Cardiac fibroblast (primary cell): Measurements from ENCODE around the gene TMEM161A.
"Not testable (repeated sequence)": the region's sequence is repeated elsewhere in the genome, so short reads cannot be mapped to it uniquely, and the experiment has no call there.

Source experiments
- DNase-seq, 2 donors: peaks; one replicate each; pipeline versions ENCODE4 v3.0.0 to v3.0.0-alpha.2; 2010; ENCODE audit warnings: low read depth in 2 of 2
- H3K4me3 ChIP-seq, 2 donors: replicated peaks in 1 of 2; 1 replicate in 1 of 2; 2 replicates in 1 of 2; pipeline ENCODE4 v1.5.1; 2011; ENCODE audit warnings: low read depth in 2 of 2, low read length in 2 of 2, mild to moderate bottlenecking in 2 of 2, moderate library complexity in 1 of 2
- TF ChIP-seq, protein P1 (sequence below): IDR thresholded peaks from one replicate; pipeline ENCODE4 v1.5.1; 2011; ENCODE audit warnings: low read depth, mild to moderate bottlenecking, low read length, inconsistent platforms

The TMEM161A gene

DNA sequence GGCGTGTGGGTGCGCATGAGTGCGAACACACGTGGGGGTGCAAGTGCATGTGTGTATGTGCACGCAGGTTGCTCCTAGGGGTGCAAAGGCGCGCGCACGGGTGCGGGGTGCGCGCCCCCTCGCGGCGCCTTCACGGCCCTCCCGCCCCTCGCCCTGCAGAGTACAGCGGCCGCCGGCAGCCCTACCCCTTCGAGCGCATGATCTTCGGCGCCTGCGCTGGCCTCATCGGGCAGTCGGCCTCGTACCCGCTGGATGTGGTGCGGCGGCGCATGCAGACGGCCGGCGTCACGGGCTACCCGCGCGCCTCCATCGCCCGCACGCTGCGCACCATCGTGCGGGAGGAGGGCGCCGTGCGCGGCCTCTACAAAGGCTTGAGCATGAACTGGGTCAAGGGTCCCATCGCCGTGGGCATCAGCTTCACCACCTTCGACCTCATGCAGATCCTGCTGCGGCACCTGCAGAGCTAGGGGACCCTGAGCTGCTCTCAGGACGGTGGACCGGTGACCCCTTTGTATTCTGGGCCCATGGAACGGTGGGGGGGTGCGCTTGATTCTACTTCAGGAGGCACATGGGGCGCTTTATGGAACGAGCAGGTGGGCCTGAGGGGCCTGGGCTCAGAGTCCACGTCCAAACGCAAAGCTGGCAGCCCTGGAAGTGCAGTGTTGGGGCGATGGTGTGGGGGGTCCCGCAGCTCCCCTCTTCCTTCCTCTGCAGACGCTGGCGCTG lies 27.7 kb downstream of the TMEM161A start:
- no peak overlapping the region for H3K4me3 ChIP-seq
- DNase-seq = peak in 1 of 2 donors; percentile 22
- TF ChIP-seq, protein P1, sequence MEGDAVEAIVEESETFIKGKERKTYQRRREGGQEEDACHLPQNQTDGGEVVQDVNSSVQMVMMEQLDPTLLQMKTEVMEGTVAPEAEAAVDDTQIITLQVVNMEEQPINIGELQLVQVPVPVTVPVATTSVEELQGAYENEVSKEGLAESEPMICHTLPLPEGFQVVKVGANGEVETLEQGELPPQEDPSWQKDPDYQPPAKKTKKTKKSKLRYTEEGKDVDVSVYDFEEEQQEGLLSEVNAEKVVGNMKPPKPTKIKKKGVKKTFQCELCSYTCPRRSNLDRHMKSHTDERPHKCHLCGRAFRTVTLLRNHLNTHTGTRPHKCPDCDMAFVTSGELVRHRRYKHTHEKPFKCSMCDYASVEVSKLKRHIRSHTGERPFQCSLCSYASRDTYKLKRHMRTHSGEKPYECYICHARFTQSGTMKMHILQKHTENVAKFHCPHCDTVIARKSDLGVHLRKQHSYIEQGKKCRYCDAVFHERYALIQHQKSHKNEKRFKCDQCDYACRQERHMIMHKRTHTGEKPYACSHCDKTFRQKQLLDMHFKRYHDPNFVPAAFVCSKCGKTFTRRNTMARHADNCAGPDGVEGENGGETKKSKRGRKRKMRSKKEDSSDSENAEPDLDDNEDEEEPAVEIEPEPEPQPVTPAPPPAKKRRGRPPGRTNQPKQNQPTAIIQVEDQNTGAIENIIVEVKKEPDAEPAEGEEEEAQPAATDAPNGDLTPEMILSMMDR = no peak

DNA sequence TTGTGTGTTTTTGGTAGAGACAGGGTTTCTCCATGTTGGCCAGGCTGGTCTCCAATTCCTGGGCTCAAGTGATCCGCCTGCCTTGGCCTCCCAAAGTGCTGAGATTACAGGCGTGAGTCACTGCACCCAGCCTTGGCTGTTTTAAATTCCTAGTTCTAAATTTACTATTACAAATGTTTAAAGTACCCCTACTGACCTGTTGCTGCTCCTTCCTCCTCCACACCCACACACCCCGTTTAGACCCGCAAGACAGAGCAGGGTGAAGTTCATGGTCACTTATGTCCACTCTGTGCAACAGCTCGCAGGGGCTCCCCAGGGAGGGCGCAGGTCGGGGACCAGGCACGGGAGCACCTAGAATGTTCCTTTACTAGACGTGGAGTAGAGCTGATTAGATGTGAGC lies 28.7 kb downstream of the TMEM161A start:
- no peak overlapping the region for H3K4me3 ChIP-seq
- DNase-seq = peak; percentile 21 to 25
- TF ChIP-seq, protein P1 = no peak

DNA sequence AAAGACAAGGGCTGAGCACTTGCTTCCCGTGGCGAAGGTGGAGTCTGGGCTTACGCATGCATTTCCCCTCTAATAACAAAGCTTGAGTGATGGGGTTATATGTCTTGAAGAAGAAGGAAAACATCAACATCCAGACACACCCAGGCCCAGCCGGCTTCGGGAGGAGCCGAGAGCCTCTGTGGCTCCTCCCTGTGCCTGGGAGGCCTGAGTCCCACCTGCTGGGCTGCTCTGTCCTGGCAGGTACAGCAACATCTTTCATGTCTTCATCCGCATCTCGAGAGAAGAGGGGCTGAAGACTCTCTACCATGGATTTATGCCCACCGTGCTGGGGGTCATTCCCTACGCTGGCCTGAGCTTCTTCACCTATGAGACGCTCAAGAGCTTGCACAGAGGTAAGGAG lies 30.6 kb downstream of the TMEM161A start:
- no peak for DNase-seq
- H3K4me3 ChIP-seq = no peak overlapping the region
- TF ChIP-seq, protein P1 = no peak

DNA sequence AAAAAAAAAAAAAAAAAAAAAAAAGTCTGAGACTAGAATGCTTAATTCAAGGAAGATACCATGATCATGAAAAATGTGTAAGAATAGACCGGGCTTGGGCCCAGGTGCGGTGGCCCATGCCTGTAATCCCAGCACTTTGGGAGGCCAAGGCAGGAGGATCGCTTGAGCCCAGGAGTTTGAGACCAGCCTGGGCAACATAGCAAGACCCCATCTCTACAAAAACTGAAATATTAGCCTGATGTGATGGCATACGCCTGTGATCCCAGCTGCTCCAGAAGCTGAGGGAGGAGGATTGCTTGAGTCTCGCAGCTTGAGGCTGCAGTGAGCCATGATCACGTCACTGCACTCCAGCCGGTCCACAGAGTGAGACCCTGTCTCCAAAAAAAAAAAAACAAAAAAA lies 31.3 kb downstream of the TMEM161A start:
- DNase-seq, H3K4me3 ChIP-seq: not testable (repeated sequence)

DNA sequence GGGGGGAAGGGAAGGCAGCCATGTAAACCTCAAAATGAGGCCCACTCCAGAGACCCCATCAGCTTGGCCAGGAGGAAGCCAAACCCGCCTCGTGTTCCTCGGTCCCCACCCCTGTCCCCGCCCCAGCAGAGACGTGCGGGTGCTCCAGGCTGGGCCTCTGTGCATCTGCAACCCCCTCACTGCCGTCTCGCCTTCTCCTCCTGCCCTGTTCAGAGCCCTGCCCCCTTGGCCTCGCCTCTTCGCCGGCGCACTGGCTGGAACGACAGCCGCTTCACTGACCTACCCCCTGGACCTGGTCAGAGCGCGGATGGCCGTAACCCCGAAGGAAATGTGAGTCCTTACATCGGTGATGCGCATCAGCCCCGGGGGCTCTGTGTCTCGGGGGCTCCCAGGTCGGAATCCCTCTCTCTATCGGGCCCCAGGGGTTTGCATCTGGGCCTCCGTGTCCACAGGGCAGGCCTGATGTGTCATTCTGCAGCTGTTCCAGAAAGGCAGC lies 32.2 kb downstream of the TMEM161A start:
- TF ChIP-seq, protein P1 = no peak
- DNase-seq = peak in 1 of 2 donors; percentile 32
- H3K4me3 ChIP-seq = peak overlapping the region; percentile 44 to 46

DNA sequence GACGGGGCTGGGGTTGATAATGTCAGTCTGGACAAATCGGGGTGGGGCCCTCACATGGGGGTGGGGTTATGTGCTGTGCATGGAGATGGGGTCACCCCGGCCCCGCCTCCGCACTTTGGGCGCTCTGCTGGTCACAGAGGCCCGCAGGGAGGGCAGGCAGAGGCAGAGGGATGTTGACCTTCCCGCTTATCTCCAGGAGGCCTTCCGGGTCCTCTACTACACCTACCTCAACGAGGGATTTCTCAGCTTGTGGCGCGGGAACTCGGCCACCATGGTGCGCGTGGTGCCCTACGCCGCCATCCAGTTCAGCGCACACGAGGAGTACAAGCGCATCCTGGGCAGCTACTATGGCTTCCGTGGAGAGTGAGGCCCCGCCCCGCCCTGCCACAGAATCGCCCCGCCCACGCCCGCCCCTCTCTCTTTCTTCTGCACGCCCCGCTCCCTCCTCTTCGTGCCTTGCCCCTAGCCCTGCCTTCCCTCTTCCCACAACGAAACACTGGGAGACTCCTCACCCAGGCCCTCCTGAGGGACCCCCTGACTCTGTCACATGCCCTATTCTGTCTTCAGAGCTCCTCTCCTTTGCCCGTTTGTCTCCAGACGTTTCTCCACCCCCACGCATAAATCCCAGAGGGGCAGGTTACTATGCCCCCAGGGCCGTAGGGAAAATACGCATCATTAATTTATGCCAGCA lies 32.8 kb downstream of the TMEM161A start:
- TF ChIP-seq, protein P1 = no peak
- peak overlapping the region; percentile 46 to 49 for H3K4me3 ChIP-seq
- DNase-seq = peak; percentile 36 to 76

DNA sequence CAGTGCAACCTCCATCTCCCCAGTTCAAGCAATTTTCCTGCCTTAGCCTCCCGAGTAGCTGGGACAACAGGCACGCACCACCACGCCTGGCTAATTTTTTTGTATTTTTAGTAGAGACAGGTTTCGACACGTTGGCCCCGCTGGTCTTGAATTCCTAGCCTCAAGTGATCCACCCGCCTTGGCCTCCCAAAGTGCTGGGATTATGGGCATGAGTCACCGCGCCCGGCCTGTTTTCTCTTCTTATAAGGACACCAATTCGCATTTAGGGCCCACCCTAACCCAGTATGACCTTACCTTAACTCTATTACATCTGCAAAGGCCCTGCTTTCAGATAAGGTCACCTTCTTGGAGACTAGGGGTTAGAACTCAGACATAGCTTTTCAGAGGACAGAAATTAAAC lies 35.1 kb downstream of the TMEM161A start:
- TF ChIP-seq, protein P1 = no peak

DNA sequence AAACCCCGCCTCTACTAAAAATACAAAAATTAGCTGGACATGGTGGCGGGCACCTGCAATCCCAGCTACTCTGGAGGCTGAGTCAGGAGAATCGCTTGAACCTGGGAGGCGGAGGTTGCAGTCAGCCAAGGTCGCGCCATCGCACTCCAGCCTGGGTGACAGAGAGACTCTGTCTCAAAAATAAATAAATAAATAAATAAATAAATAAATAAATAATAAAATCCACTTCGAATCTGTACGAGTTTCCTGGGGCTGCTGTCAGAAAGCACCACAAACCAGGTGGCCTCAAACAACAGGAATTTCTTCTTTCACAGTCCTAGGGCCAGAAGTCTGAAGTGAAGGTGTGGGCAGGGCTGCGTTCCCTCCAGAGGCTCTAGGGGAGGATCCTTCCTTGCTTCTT lies 35.7 kb downstream of the TMEM161A start:
- not testable (repeated sequence) for DNase-seq, H3K4me3 ChIP-seq

More for the DNA sequence above, 35.1 kb downstream of the TMEM161A start:
- H3K4me3 ChIP-seq = no peak overlapping the region
- no peak for DNase-seq
